ENCODE results near the gene ST14.
"Not testable (repeated sequence)": the region's sequence is repeated elsewhere in the genome, so short reads cannot be mapped to it uniquely, and the experiment has no call there.

Gene ST14

GRCh38 chr11:130227373-130227772 lies 67.8 kb downstream of the ST14 start:
- no peak for DNase-seq (ENCODE audit: low read depth in 2 of 2)

GRCh38 chr11:130233486-130233885 lies 73.9 kb downstream of the ST14 start:
- DNase-seq (ENCODE audit: low read depth in 2 of 2), result not testable (repeated sequence)

- DNase-seq (ENCODE audit: low read depth in 2 of 2), result not testable (repeated sequence)
Measured at GRCh38 chr11:130233888-130234287, 74.3 kb downstream of the ST14 start.

GRCh38 chr11:130234315-130234714 lies 74.7 kb downstream of the ST14 start:
- no peak for DNase-seq (ENCODE audit: low read depth in 2 of 2)

- DNase-seq (ENCODE audit: low read depth in 2 of 2), result no peak
Measured at GRCh38 chr11:130237282-130238006, 77.9 kb downstream of the ST14 start.

GRCh38 chr11:130241713-130242112 lies 82.1 kb downstream of the ST14 start:
- DNase-seq (ENCODE audit: low read depth in 2 of 2), result no peak

GRCh38 chr11:130243816-130244215 lies 84.2 kb downstream of the ST14 start:
- no peak for DNase-seq (ENCODE audit: low read depth in 2 of 2)

- no peak for DNase-seq (ENCODE audit: low read depth in 2 of 2)
Measured at GRCh38 chr11:130244848-130245247, 85.3 kb downstream of the ST14 start.

- not testable (repeated sequence) for DNase-seq (ENCODE audit: low read depth in 2 of 2)
Measured at GRCh38 chr11:130245375-130245774, 85.8 kb downstream of the ST14 start.

GRCh38 chr11:130246270-130246669 lies 86.7 kb downstream of the ST14 start:
- DNase-seq (ENCODE audit: low read depth in 2 of 2), result no peak

GRCh38 chr11:130246738-130247137 lies 87.2 kb downstream of the ST14 start:
- no peak for DNase-seq (ENCODE audit: low read depth in 2 of 2)

GRCh38 chr11:130247319-130247718 lies 87.7 kb downstream of the ST14 start:
- no peak for DNase-seq (ENCODE audit: low read depth in 2 of 2)

- DNase-seq (ENCODE audit: low read depth in 2 of 2), result no peak
Measured at GRCh38 chr11:130249371-130249770, 89.8 kb downstream of the ST14 start.

- DNase-seq (ENCODE audit: low read depth in 2 of 2), result not testable (repeated sequence)
Measured at GRCh38 chr11:130249929-130250328, 90.3 kb downstream of the ST14 start.

GRCh38 chr11:130251763-130252162 lies 92.2 kb downstream of the ST14 start:
- not testable (repeated sequence) for DNase-seq (ENCODE audit: low read depth in 2 of 2)

Data from fibroblast of skin of left biceps (primary cell).